ENCODE results near the gene SARS1.

DNA sequence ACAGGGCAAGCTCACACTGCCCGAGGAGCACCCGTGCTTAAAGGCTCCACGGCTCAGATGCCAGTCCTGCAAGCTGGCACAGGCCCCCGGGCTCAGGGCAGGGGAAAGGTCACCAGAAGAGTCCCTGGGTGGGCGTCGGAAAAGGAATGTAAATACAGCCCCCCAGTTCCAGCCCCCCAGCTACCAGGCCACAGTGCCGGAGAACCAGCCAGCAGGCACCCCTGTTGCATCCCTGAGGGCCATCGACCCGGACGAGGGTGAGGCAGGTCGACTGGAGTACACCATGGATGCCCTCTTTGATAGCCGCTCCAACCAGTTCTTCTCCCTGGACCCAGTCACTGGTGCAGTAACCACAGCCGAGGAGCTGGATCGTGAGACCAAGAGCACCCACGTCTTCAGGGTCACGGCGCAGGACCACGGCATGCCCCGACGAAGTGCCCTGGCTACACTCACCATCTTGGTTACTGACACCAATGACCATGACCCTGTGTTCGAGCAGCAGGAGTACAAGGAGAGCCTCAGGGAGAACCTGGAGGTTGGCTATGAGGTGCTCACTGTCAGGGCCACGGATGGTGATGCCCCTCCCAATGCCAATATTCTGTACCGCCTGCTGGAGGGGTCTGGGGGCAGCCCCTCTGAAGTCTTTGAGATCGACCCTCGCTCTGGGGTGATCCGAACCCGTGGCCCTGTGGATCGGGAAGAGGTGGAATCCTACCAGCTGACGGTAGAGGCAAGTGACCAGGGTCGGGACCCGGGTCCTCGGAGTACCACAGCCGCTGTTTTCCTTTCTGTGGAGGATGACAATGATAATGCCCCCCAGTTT, 36.9 kb downstream of the SARS1 start:
- TF ChIP-seq, protein P1, sequence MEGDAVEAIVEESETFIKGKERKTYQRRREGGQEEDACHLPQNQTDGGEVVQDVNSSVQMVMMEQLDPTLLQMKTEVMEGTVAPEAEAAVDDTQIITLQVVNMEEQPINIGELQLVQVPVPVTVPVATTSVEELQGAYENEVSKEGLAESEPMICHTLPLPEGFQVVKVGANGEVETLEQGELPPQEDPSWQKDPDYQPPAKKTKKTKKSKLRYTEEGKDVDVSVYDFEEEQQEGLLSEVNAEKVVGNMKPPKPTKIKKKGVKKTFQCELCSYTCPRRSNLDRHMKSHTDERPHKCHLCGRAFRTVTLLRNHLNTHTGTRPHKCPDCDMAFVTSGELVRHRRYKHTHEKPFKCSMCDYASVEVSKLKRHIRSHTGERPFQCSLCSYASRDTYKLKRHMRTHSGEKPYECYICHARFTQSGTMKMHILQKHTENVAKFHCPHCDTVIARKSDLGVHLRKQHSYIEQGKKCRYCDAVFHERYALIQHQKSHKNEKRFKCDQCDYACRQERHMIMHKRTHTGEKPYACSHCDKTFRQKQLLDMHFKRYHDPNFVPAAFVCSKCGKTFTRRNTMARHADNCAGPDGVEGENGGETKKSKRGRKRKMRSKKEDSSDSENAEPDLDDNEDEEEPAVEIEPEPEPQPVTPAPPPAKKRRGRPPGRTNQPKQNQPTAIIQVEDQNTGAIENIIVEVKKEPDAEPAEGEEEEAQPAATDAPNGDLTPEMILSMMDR (IDR thresholded peaks at IDR 0.05; ENCODE audit: borderline replicate concordance, extremely low read depth, low read length, poor library complexity, severe bottlenecking): no peak
- TF ChIP-seq EZH2 (IDR thresholded peaks at IDR 0.05; ENCODE audit: borderline replicate concordance, low read depth, low read length, severe bottlenecking): no peak

Data from DND-41 (cell line).